PC-3 (cell line): ENCODE data around the gene MMRN2.

Source experiments
- EZH2 ChIP-seq: fragments of 300-600 bp; sonication (generic); IDR thresholded peaks from one replicate; pipeline ENCODE4 v1.6.1; 2017; ENCODE audit warnings: antibody characterized with exemption, mild to moderate bottlenecking, low read length; ENCODE audit not compliant: unreplicated experiment
- EZH2phosphoT487 ChIP-seq: fragments of 300-600 bp; sonication (generic); IDR thresholded peaks from 2 replicates; pipeline ENCODE4 v1.6.1; 2018; ENCODE audit warnings: mild to moderate bottlenecking, antibody characterized with exemption, low read length, borderline replicate concordance
- TF ChIP-seq, protein P1 (sequence below): fragments of 300-600 bp; sonication (generic); conservative IDR thresholded peaks from 2 replicates; pipeline ENCODE4 v1.5.1; 2017; ENCODE audit warnings: antibody characterized with exemption, low read depth, mild to moderate bottlenecking, low read length

DNA sequence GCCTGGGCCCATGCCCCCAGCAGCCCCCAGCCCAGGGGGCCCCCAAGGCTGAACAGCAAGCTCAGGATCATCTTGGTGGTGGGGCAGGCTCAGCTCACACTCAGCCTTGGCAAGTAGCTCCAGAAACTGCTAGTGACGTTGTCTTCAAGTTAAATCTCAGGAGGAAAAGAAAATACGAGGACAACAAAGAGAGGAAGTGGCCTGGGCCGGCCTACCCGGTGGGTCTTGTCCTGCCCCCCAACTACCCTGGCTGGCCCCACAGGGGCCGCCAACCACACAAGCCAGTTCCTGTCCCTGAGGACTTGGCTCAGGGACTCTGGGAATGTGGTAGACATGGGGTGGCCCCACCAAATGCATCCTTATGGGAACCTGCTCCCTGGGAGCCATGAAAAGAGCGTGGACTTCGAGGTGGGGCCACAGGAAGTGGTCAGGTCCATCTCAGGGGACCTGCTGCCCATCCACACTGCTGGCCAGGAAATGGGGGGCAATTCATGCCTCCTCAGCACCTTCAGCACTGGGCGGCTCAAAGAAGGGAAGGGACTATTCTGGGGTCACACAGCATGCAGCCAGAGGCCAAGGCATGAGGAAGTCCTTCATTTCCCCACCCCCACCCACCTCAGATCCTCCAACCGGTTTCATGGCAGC lies at the start of gene MMRN2:
- TF ChIP-seq, protein P1, sequence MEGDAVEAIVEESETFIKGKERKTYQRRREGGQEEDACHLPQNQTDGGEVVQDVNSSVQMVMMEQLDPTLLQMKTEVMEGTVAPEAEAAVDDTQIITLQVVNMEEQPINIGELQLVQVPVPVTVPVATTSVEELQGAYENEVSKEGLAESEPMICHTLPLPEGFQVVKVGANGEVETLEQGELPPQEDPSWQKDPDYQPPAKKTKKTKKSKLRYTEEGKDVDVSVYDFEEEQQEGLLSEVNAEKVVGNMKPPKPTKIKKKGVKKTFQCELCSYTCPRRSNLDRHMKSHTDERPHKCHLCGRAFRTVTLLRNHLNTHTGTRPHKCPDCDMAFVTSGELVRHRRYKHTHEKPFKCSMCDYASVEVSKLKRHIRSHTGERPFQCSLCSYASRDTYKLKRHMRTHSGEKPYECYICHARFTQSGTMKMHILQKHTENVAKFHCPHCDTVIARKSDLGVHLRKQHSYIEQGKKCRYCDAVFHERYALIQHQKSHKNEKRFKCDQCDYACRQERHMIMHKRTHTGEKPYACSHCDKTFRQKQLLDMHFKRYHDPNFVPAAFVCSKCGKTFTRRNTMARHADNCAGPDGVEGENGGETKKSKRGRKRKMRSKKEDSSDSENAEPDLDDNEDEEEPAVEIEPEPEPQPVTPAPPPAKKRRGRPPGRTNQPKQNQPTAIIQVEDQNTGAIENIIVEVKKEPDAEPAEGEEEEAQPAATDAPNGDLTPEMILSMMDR = no peak
- no peak for TF ChIP-seq EZH2phosphoT487
- TF ChIP-seq EZH2 = no peak
